ENCODE data around the gene TSPEAR. TPM values are rescaled to one million over a fixed set of nuclear protein-coding genes. Genes with fewer than 3 reads are reported as not detected.

Gene TSPEAR
- total and polyA plus RNA-seq, 9 of the 15 experiments (the other 6 are each of a cell fraction or from before 2014, with no cell fraction given): not detected

DNA sequence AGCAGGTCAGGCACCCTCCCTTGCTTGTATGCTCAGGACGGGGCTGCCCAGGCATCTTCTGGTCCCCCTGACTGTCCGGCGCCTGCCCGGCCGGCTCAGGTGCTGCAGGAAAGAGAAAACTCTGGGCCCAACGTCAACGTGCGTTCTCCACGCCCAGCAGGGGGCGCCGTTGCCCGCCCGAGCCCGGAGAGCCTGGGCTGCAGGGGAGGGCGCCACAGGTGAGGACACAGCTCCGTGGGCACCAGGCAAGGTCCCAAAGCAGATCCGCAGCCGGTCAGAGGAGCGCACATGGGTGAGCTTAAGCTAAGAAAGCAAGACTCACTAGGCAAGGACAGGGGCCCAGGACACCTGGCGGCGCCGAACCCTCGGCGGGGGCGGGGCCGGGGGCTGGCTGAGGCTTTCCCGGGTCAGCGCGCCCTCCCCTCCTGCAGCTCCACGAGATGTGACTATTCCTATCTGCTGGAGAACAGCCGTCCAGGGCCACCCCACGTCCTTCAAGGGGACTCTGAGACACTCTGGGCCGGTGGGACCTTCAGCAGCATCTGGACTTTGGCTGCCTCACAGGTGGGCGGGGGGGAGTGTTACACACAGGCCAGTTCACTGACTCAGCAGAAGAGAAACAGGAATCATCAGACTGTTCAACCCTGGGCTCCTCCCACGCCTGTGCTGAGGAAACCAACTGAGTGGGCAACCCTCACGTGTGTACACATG lies 200.7 kb downstream of the TSPEAR start (continued):
- peak; percentile 93 for TF ChIP-seq REST (IDR thresholded peaks at IDR 0.05; ENCODE audit: borderline replicate concordance)
- TF ChIP-seq REST (CRISPR knock-in tag; IDR thresholded peaks at IDR 0.05; ENCODE audit: low read depth): no peak
- TF ChIP-seq, protein P1, sequence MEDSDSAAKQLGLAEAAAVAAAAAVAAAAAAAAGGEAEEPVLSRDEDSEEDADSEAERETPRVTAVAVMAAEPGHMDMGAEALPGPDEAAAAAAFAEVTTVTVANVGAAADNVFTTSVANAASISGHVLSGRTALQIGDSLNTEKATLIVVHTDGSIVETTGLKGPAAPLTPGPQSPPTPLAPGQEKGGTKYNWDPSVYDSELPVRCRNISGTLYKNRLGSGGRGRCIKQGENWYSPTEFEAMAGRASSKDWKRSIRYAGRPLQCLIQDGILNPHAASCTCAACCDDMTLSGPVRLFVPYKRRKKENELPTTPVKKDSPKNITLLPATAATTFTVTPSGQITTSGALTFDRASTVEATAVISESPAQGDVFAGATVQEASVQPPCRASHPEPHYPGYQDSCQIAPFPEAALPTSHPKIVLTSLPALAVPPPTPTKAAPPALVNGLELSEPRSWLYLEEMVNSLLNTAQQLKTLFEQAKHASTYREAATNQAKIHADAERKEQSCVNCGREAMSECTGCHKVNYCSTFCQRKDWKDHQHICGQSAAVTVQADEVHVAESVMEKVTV (CRISPR knock-in tag; IDR thresholded peaks at IDR 0.05): peak; percentile 90
- TF ChIP-seq ESRRA (IDR thresholded peaks at IDR 0.05; ENCODE audit: borderline replicate concordance, low read depth): peak; percentile 50; the same call in 1 of the 2 replicates
- TF ChIP-seq, protein P2, sequence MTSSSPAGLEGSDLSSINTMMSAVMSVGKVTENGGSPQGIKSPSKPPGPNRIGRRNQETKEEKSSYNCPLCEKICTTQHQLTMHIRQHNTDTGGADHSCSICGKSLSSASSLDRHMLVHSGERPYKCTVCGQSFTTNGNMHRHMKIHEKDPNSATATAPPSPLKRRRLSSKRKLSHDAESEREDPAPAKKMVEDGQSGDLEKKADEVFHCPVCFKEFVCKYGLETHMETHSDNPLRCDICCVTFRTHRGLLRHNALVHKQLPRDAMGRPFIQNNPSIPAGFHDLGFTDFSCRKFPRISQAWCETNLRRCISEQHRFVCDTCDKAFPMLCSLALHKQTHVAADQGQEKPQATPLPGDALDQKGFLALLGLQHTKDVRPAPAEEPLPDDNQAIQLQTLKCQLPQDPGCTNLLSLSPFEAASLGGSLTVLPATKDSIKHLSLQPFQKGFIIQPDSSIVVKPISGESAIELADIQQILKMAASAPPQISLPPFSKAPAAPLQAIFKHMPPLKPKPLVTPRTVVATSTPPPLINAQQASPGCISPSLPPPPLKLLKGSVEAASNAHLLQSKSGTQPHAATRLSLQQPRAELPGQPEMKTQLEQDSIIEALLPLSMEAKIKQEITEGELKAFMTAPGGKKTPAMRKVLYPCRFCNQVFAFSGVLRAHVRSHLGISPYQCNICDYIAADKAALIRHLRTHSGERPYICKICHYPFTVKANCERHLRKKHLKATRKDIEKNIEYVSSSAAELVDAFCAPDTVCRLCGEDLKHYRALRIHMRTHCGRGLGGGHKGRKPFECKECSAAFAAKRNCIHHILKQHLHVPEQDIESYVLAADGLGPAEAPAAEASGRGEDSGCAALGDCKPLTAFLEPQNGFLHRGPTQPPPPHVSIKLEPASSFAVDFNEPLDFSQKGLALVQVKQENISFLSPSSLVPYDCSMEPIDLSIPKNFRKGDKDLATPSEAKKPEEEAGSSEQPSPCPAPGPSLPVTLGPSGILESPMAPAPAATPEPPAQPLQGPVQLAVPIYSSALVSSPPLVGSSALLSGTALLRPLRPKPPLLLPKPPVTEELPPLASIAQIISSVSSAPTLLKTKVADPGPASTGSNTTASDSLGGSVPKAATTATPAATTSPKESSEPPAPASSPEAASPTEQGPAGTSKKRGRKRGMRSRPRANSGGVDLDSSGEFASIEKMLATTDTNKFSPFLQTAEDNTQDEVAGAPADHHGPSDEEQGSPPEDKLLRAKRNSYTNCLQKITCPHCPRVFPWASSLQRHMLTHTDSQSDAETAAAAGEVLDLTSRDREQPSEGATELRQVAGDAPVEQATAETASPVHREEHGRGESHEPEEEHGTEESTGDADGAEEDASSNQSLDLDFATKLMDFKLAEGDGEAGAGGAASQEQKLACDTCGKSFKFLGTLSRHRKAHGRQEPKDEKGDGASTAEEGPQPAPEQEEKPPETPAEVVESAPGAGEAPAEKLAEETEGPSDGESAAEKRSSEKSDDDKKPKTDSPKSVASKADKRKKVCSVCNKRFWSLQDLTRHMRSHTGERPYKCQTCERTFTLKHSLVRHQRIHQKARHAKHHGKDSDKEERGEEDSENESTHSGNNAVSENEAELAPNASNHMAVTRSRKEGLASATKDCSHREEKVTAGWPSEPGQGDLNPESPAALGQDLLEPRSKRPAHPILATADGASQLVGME (CRISPR knock-in tag; IDR thresholded peaks at IDR 0.05): 0 out of 2 replicates have a peak, but pooled peaks have one; percentile 14
- no peak for TF ChIP-seq ETV1 (tag; conservative IDR thresholded peaks at IDR 0.05; ENCODE audit: low read depth)
- TF ChIP-seq ZEB2 (IDR thresholded peaks at IDR 0.05): 0 out of 2 replicates have a peak, but pooled peaks have one; percentile 30
- peak; percentile 97 for TF ChIP-seq STAG1 (CRISPR knock-in tag; IDR thresholded peaks at IDR 0.05; ENCODE audit: borderline replicate concordance)
- TF ChIP-seq ARID2 (IDR thresholded peaks at IDR 0.05): peak; percentile 89
- TF ChIP-seq RB1 (IDR thresholded peaks at IDR 0.05; ENCODE audit: low read depth): peak; percentile 73; the same call in 1 of the 2 replicates
- no peak for TF ChIP-seq HDAC2 (IDR thresholded peaks at IDR 0.05)
